ENCODE measurements around the gene GPR137C. TPM values are rescaled to one million over a fixed set of nuclear protein-coding genes. Genes with fewer than 3 reads are reported as not detected.

GPR137C gene
- total RNA-seq, 1 donor from 2014 or later = 0.74 TPM

DNA sequence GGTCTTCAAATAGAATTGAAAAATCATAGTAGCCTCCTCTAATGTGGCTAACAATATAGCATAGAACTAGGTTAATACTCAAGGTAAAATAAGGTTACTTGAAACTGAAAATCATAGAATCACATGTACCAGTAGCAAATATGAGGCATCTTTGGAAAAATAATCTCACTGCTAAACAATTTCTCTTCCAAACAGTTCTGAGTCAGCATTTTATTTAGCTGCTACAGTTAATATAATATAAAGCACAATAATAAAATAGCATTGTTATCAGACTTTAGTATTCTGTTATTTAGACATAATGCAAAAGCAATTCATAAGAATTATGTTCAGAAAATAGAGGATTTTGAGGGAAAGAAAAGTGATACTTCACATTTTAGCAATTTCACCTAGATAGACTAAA, 107.7 kb downstream of the GPR137C start:
- peaks cover 0 to 31% of the 10 kb centered on the region in 2 donors for H3K36me3 ChIP-seq
- DNase-seq (ENCODE audit: extremely low spot score in 2 of 2) = no peak
- H3K4me3 ChIP-seq = no peak overlapping the region
- TF ChIP-seq CTCF (IDR thresholded peaks at IDR 0.05) (no peak), POLR2A (IDR thresholded peaks at IDR 0.05) (no peak), POLR2AphosphoS5 (IDR thresholded peaks at IDR 0.05; ENCODE audit: insufficient read depth in 1 of 2, low read depth in 1 of 2) (no peak)
- no peaks in the 10 kb centered on the region for H3K27me3 ChIP-seq
- H3K27ac ChIP-seq = no peak overlapping the region
- H3K9me3 ChIP-seq = no peaks in the 10 kb centered on the region
- H3K4me1 ChIP-seq = no peaks in the 10 kb centered on the region
- intact Hi-C loops (cut with DNase I) = no loop called here

GRCh38 chr14:52660832-52661231, 108.2 kb downstream of the GPR137C start:
- intact Hi-C loops (cut with DNase I) = no loop called here
- Histone ChIP-seq H3K4me1 (no peaks in the 10 kb centered on the region), H3K9me3 (no peaks in the 10 kb centered on the region), H3K27me3 (no peaks in the 10 kb centered on the region), H3K27ac (no peak overlapping the region), H3K4me3 (no peak overlapping the region), H3K36me3 (peaks cover 0 to 28% of the 10 kb centered on the region in 2 donors)
- TF ChIP-seq POLR2AphosphoS5 (IDR thresholded peaks at IDR 0.05; ENCODE audit: insufficient read depth in 1 of 2, low read depth in 1 of 2) (no peak), CTCF (IDR thresholded peaks at IDR 0.05) (no peak), POLR2A (IDR thresholded peaks at IDR 0.05) (no peak)
- no peak for DNase-seq (ENCODE audit: extremely low spot score in 2 of 2)

- intact Hi-C loops (cut with DNase I) = no loop called here
Observed at GRCh38 chr14:52661314-52661713, 108.7 kb downstream of the GPR137C start.

DNA sequence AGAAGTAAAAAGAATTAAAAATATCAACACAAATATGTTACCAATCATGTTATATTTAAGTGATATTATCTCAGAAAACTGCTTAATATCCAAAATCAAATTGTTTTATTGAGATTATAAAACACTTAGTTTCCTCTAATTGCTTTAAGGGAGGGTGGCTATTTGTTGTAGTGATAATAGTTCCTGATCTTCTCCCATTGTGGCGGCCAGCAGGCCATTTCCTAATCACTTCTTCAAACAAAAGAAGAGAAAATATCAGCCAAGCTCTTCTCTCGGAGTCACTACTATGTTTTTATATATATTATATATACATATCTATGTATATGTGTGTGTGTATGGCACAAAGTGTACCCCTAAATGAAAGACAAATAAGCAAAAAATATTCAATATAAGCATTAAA, 111.2 kb downstream of the GPR137C start:
- intact Hi-C loops (cut with DNase I) = no loop called here
- Histone ChIP-seq H3K36me3 (peaks cover 0 to 30% of the 10 kb centered on the region in 2 donors), H3K27me3 (no peaks in the 10 kb centered on the region), H3K9me3 (no peaks in the 10 kb centered on the region), H3K4me3 (no peak overlapping the region), H3K4me1 (no peaks in the 10 kb centered on the region), H3K27ac (no peak overlapping the region)
- DNase-seq (ENCODE audit: extremely low spot score in 2 of 2) = no peak
- TF ChIP-seq CTCF (IDR thresholded peaks at IDR 0.05) (no peak), POLR2A (IDR thresholded peaks at IDR 0.05) (no peak), POLR2AphosphoS5 (IDR thresholded peaks at IDR 0.05; ENCODE audit: insufficient read depth in 1 of 2, low read depth in 1 of 2) (no peak)

More at GRCh38 chr14:52661314-52661713, 108.7 kb downstream of the GPR137C start:
- no peak for DNase-seq (ENCODE audit: extremely low spot score in 2 of 2)
- no peaks in the 10 kb centered on the region for H3K4me1 ChIP-seq
- H3K27ac ChIP-seq = no peak overlapping the region
- H3K36me3 ChIP-seq = peaks cover 0 to 30% of the 10 kb centered on the region in 2 donors
- no peaks in the 10 kb centered on the region for H3K9me3 ChIP-seq
- TF ChIP-seq POLR2AphosphoS5 (IDR thresholded peaks at IDR 0.05; ENCODE audit: insufficient read depth in 1 of 2, low read depth in 1 of 2) (no peak), CTCF (IDR thresholded peaks at IDR 0.05) (no peak), POLR2A (IDR thresholded peaks at IDR 0.05) (no peak)
- H3K27me3 ChIP-seq = no peaks in the 10 kb centered on the region
- H3K4me3 ChIP-seq = no peak overlapping the region

DNA sequence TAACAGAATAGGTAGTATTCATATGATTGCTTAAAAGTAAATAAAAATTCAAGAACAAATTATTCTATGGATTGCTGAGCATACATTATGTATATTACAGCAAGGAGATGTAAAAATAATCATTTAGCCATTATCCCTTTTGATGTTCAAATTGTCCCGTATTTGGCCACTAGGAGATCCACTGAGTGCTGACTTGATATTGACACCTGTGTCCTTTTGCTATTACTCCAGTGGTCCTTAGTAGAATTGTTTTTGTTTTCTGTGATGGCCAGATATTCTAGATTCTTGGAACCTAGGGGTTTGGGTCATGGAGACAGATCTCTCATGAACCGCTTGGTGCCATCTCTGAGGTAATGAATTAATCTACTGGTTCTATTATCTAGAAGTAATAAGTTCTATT, 126.0 kb downstream of the GPR137C start:
- no peaks in the 10 kb centered on the region for H3K9me3 ChIP-seq
- H3K4me1 ChIP-seq = no peaks in the 10 kb centered on the region
- DNase-seq (ENCODE audit: extremely low spot score in 2 of 2) = no peak
- H3K4me3 ChIP-seq = no peak overlapping the region
- intact Hi-C loops (cut with DNase I) = no loop called here
- peaks cover 0 to 27% of the 10 kb centered on the region in 2 donors for H3K36me3 ChIP-seq
- no peak for TF ChIP-seq POLR2AphosphoS5 (IDR thresholded peaks at IDR 0.05; ENCODE audit: insufficient read depth in 1 of 2, low read depth in 1 of 2)
- no peak for TF ChIP-seq CTCF (IDR thresholded peaks at IDR 0.05)
- TF ChIP-seq POLR2A (IDR thresholded peaks at IDR 0.05) = no peak
- no peaks in the 10 kb centered on the region for H3K27me3 ChIP-seq
- H3K27ac ChIP-seq = no peak overlapping the region

Data from vagina (tissue), 2 donors.